Mesodermal cell (in vitro differentiated cells): ENCODE results near the gene RAB27B.

Experiments
- H3K27ac ChIP-seq: 2 replicates; pipeline ENCODE4 v1.7.0; 2013; ENCODE audit warnings: mild to moderate bottlenecking, low read depth, low read length, moderate library complexity; ENCODE audit not compliant: severe bottlenecking
- H3K36me3 ChIP-seq: 2 replicates; pipeline ENCODE4 v1.7.1; 2013; ENCODE audit warnings: mild to moderate bottlenecking, low read length, moderate library complexity; ENCODE audit not compliant: control insufficient read depth, insufficient read depth
- H3K4me1 ChIP-seq: one replicate; pipeline ENCODE4 v1.7.1; 2013; ENCODE audit warnings: mild to moderate bottlenecking, low read length; ENCODE audit not compliant: insufficient read depth, control insufficient read depth, poor library complexity, severe bottlenecking
- H3K4me3 ChIP-seq: 2 replicates; pipeline ENCODE4 v1.7.0; 2013; ENCODE audit warnings: low read length, control low read depth, mild to moderate bottlenecking; ENCODE audit not compliant: insufficient read depth, poor library complexity, severe bottlenecking; ENCODE audit errors: extremely low read depth
- H3K9me3 ChIP-seq: 2 replicates; pipeline ENCODE4 v1.7.1; 2013; ENCODE audit warnings: mild to moderate bottlenecking, low read length, moderate library complexity; ENCODE audit not compliant: control insufficient read depth
- WGBS, 2 experiments: methylation state at CpG; one replicate each; pipeline ENCODE4 v1.1.5; 2013; ENCODE audit warnings: missing lambda C conversion rate in 2 of 2; ENCODE audit not compliant: insufficient coverage in 2 of 2; 5-methylcytosine and 5-hydroxymethylcytosine counted together

RAB27B gene

GRCh38 chr18:54926593-54927325 lies 98.5 kb downstream of the RAB27B start:
- H3K4me1 ChIP-seq: peaks cover 23% of the 10 kb centered on the region
- peaks cover 13% of the 10 kb centered on the region for H3K9me3 ChIP-seq
- no peak overlapping the region for H3K27ac ChIP-seq
- H3K36me3 ChIP-seq: peaks cover 10% of the 10 kb centered on the region
- WGBS, 2 experiments: 86 to 100% methylated on average over 1 to 2 of the region's 3 CpGs
- no peak overlapping the region for H3K4me3 ChIP-seq

GRCh38 chr18:54928236-54928635 lies 100.0 kb downstream of the RAB27B start:
- 100% methylated on average over 1 of the region's 2 CpGs; no CpG with 5 or more reads in 1 of the 2 experiments for WGBS, 2 experiments
- H3K36me3 ChIP-seq: peaks cover 10% of the 10 kb centered on the region
- H3K9me3 ChIP-seq: peaks cover 13% of the 10 kb centered on the region
- H3K4me3 ChIP-seq: no peak overlapping the region
- H3K27ac ChIP-seq: no peak overlapping the region
- peaks cover 22% of the 10 kb centered on the region for H3K4me1 ChIP-seq

GRCh38 chr18:54931152-54931551 lies 102.9 kb downstream of the RAB27B start:
- no peak overlapping the region for H3K4me3 ChIP-seq
- H3K9me3 ChIP-seq: peaks cover 6% of the 10 kb centered on the region
- H3K4me1 ChIP-seq: no peaks in the 10 kb centered on the region
- 95 to 100% methylated on average over 4 of the region's 4 CpGs for WGBS, 2 experiments
- H3K36me3 ChIP-seq: peaks cover 3% of the 10 kb centered on the region
- no peak overlapping the region for H3K27ac ChIP-seq

- Histone ChIP-seq H3K27ac (no peak overlapping the region), H3K36me3 (no peaks in the 10 kb centered on the region), H3K9me3 (no peaks in the 10 kb centered on the region), H3K4me3 (no peak overlapping the region), H3K4me1 (no peaks in the 10 kb centered on the region)
- 100% methylated on average over 1 of the region's 1 CpG; no CpG with 5 or more reads in 1 of the 2 experiments for WGBS, 2 experiments
These were observed 104.2 kb downstream of the RAB27B start for GRCh38 chr18:54932472-54932871.

- no peaks in the 10 kb centered on the region for H3K36me3 ChIP-seq
- WGBS, 2 experiments: 86 to 100% methylated on average over 2 of the region's 3 CpGs
These were observed 110.2 kb downstream of the RAB27B start for GRCh38 chr18:54938506-54938905.

GRCh38 chr18:54939361-54939917 lies 111.2 kb downstream of the RAB27B start:
- H3K36me3 ChIP-seq: no peaks in the 10 kb centered on the region
- no peaks in the 10 kb centered on the region for H3K9me3 ChIP-seq
- no peak overlapping the region for H3K4me3 ChIP-seq
- no peaks in the 10 kb centered on the region for H3K4me1 ChIP-seq
- 75 to 82% methylated on average over 7 of the region's 7 CpGs for WGBS, 2 experiments
- H3K27ac ChIP-seq: no peak overlapping the region

More at GRCh38 chr18:54938506-54938905, 110.2 kb downstream of the RAB27B start:
- Histone ChIP-seq H3K4me1 (no peaks in the 10 kb centered on the region), H3K27ac (no peak overlapping the region), H3K9me3 (no peaks in the 10 kb centered on the region), H3K4me3 (no peak overlapping the region)

- WGBS, 2 experiments: 94% methylated on average over 3 of the region's 4 CpGs; no CpG with 5 or more reads in 1 of the 2 experiments
- Histone ChIP-seq H3K4me3 (no peak overlapping the region), H3K36me3 (no peaks in the 10 kb centered on the region)
These were observed 113.9 kb downstream of the RAB27B start for GRCh38 chr18:54942144-54942543.

GRCh38 chr18:54942569-54942968 lies 114.3 kb downstream of the RAB27B start:
- 100% methylated on average over 1 of the region's 3 CpGs; no CpG with 5 or more reads in 1 of the 2 experiments for WGBS, 2 experiments
- H3K36me3 ChIP-seq: no peaks in the 10 kb centered on the region

More at GRCh38 chr18:54942144-54942543, 113.9 kb downstream of the RAB27B start:
- Histone ChIP-seq H3K27ac (no peak overlapping the region), H3K4me1 (peaks cover 4% of the 10 kb centered on the region), H3K9me3 (no peaks in the 10 kb centered on the region)

More at GRCh38 chr18:54942569-54942968, 114.3 kb downstream of the RAB27B start:
- Histone ChIP-seq H3K4me1 (peaks cover 4% of the 10 kb centered on the region), H3K4me3 (no peak overlapping the region), H3K27ac (no peak overlapping the region), H3K9me3 (no peaks in the 10 kb centered on the region)
